HepG2 (cell line): ENCODE measurements around the gene ULK4. TPM values are rescaled to one million over a fixed set of nuclear protein-coding genes. Genes with fewer than 3 reads are reported as not detected.

ENCODE experiments used
- ATAC-seq: fragments of 200-7000 bp; cut with Tn5 transposase; 3 replicates; pipeline ENCODE4 v1.9.1; 2020; ENCODE audit warnings: mild to moderate bottlenecking, moderate library complexity
- BruUV-seq: library from RNA; stranded (reverse); fragments of 400-500 nt; replicated peaks from 2 replicates; lab custom pipeline; 2021; lab: Mats Ljungman, UMichigan
- CTCF ChIA-PET: fragments of 300-600 bp; formaldehyde crosslinking; extraction: SDS; loops from one replicate; lab custom pipeline; 2021; ENCODE audit warnings: low total read pairs, inconsistent platforms, low intra/inter-chr PET ratio; lab: Yijun Ruan, JAX
- POLR2A ChIA-PET: fragments of 350-600 bp; sonication (Branson Sonifier 250); formaldehyde crosslinking; loops from one replicate; lab custom pipeline; 2020; ENCODE audit warnings: antibody characterized with exemption, inconsistent platforms; lab: Yijun Ruan, JAX
- DNase-seq: peaks from one replicate; pipeline ENCODE4 v3.0.0-alpha.2; 2015; ENCODE audit warnings: low spot score
- FAIRE-seq: peaks from 3 replicates; lab custom pipeline; 2011; peaks lifted over from hg19 to GRCh38; lab: Jason Lieb, UNC
- H2AFZ ChIP-seq: one replicate; pipeline ENCODE4 v1.6.1; 2011; ENCODE audit warnings: low read length, inconsistent platforms
- H3K27ac ChIP-seq: fragments of 300-600 bp; 3 replicates; pipeline ENCODE4 v1.8.0; 2011; ENCODE audit warnings: mixed run types, mild to moderate bottlenecking, mixed read lengths, low read length, inconsistent platforms; ENCODE audit not compliant: insufficient read depth; ENCODE audit errors: extremely low read length
- H3K27me3 ChIP-seq, 2 experiments: fragments of 200-600 bp in 1 of 2; 2 replicates in 1 of 2; 3 replicates in 1 of 2; pipeline versions ENCODE4 v1.6.0 to v1.8.0; 2011; ENCODE audit warnings: low read length in 2 of 2, mild to moderate bottlenecking in 2 of 2, moderate library complexity in 2 of 2, inconsistent platforms in 1 of 2; ENCODE audit not compliant: insufficient read depth in 2 of 2, control insufficient read depth in 1 of 2
- H3K36me3 ChIP-seq, 2 experiments: fragments of 200-600 bp in 1 of 2; replicated peaks in 1 of 2; 2 replicates in 1 of 2; 3 replicates in 1 of 2; pipeline versions ENCODE4 v1.5.1 to v1.8.0; 2011; ENCODE audit warnings: low read length in 2 of 2, inconsistent platforms in 1 of 2; ENCODE audit not compliant: insufficient read depth in 2 of 2, control insufficient read depth in 1 of 2
- H3K4me1 ChIP-seq: 2 replicates; pipeline ENCODE4 v1.5.1; 2012; ENCODE audit warnings: low read length, inconsistent platforms; ENCODE audit not compliant: insufficient read depth
- H3K4me2 ChIP-seq: 2 replicates; pipeline ENCODE4 v1.6.0; 2011; ENCODE audit warnings: low read depth, low read length, inconsistent platforms
- H3K4me3 ChIP-seq, 3 experiments: fragments of 200-600 bp in 1 of 3; sonication (generic), shearing (Covaris generic) in 1 of 3; replicated peaks in 1 of 3; 2 replicates each; pipeline ENCODE4 v1.5.1; 2011 to 2016; ENCODE audit warnings: low read length in 3 of 3, inconsistent platforms in 2 of 3, low read depth in 2 of 3, mild to moderate bottlenecking in 2 of 3, control low read depth in 1 of 3, mixed read lengths in 1 of 3; ENCODE audit not compliant: insufficient read depth in 1 of 3
- H3K79me2 ChIP-seq: one replicate; pipeline ENCODE4 v1.6.1; 2011; ENCODE audit warnings: low read length, inconsistent platforms; ENCODE audit not compliant: insufficient read depth
- H3K9ac ChIP-seq: 2 replicates; pipeline ENCODE4 v1.6.0; 2011; ENCODE audit warnings: mild to moderate bottlenecking, low read depth, low read length, inconsistent platforms; ENCODE audit not compliant: insufficient read depth
- H3K9me3 ChIP-seq: 2 replicates; pipeline ENCODE4 v1.5.1; 2012; ENCODE audit warnings: mild to moderate bottlenecking, low read length
- H4K20me1 ChIP-seq: 2 replicates; pipeline ENCODE4 v1.6.0; 2011; ENCODE audit warnings: inconsistent platforms, mild to moderate bottlenecking, low read length, moderate library complexity; ENCODE audit not compliant: insufficient read depth
- ETV6 ChIP-seq: sonication (generic); formaldehyde crosslinking; conservative IDR thresholded peaks from 2 replicates; pipeline ENCODE4 v1.4.0; 2020; ENCODE audit warnings: missing genetic modification reagents
- NRL ChIP-seq: sonication (generic); formaldehyde crosslinking; IDR thresholded peaks from 2 replicates; pipeline ENCODE4 v1.5.0; 2020; ENCODE audit warnings: missing genetic modification reagents, mild to moderate bottlenecking, moderate library complexity, borderline replicate concordance
- ZNF333 ChIP-seq: sonication (generic); formaldehyde crosslinking; IDR thresholded peaks from 2 replicates; pipeline ENCODE4 v1.4.0; 2020; ENCODE audit warnings: mild to moderate bottlenecking, missing genetic modification reagents, borderline replicate concordance
- ZNF850 ChIP-seq: sonication (generic); formaldehyde crosslinking; conservative IDR thresholded peaks from 2 replicates; pipeline ENCODE4 v1.9.0; 2021; ENCODE audit warnings: mild to moderate bottlenecking, missing genetic modification reagents
- in situ Hi-C: cut with HindIII; loops from 2 replicates; pipeline ENCODE4 v1.10.0; 2017; ENCODE audit warnings: low pct_unique_long_range_greater_than_20kb; ENCODE audit not compliant: extremely low pct_ligation_motif_present
- intact Hi-C: fragments of 100-400 bp; cut with micrococcal nuclease; formaldehyde crosslinking; loops from one replicate; pipeline ENCODE4 v1.10.0; 2022; ENCODE audit not compliant: unreplicated experiment
- polyA plus RNA-seq, 8 experiments: library from polyadenylated mRNA; depleted of rRNA in 3 of 8; stranded (reverse) in 7 of 8; unstranded in 1 of 8; fragments of >200 nt; fragmentation: Illumina TruSeq in 4 of 8; extraction: Trizol in 4 of 8; gene quantifications; 2 replicates each; pipeline versions ENCODE4 v1.2.1 to v1.2.3, GENCODE V29; 2011 to 2016; ENCODE audit warnings: low read depth in 4 of 8, missing spikeins in 1 of 8, mixed read lengths in 1 of 8; ENCODE audit not compliant: insufficient read depth in 1 of 8
- total RNA-seq, 5 experiments: library from RNA; depleted of rRNA; stranded (reverse); fragments of >200 nt; fragmentation: Illumina TruSeq; extraction: Trizol; gene quantifications; 2 replicates each; pipeline ENCODE4 v1.2.3, GENCODE V29; 2016; ENCODE audit warnings: low read depth in 1 of 5
- TF ChIP-seq, protein P1 (sequence below): sonication (generic); formaldehyde crosslinking; IDR thresholded peaks from 2 replicates; pipeline ENCODE4 v1.8.1; 2022; ENCODE audit warnings: low read depth, mild to moderate bottlenecking, missing genetic modification reagents

Gene ULK4
- total and polyA plus RNA-seq, 2 of the 13 experiments (the other 11 are each of a cell fraction or from before 2014, with no cell fraction given): 6.7 to 11.8 TPM

DNA sequence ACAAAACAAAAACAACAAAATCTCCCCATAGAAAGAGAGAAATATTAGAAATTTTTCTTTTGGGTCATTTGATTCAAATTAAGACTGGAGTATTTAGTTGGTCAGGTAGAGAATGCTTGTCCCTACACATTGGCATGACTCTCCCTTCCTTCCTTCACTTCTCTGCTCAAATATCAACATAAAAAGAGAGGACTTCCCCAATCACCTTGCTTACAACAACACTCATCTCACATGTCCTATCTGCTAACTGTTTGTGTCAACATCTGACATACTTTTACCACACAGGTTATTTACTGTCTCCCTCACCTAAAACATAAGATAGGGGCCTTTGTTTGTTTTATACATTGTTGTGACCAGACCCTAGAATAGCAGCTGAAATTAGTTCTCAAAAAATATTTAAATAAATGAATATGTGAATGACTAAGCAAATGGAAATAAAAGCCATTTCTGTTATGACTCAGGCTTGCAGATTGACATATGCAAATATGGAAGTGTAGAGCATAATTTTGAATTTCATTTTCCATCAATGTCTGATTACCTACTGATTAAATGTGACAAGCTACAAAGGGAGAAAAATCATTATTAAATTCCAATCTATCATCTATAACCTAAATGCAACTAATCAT lies 457.8 kb downstream of the ULK4 start (continued):
- TF ChIP-seq, protein P1, sequence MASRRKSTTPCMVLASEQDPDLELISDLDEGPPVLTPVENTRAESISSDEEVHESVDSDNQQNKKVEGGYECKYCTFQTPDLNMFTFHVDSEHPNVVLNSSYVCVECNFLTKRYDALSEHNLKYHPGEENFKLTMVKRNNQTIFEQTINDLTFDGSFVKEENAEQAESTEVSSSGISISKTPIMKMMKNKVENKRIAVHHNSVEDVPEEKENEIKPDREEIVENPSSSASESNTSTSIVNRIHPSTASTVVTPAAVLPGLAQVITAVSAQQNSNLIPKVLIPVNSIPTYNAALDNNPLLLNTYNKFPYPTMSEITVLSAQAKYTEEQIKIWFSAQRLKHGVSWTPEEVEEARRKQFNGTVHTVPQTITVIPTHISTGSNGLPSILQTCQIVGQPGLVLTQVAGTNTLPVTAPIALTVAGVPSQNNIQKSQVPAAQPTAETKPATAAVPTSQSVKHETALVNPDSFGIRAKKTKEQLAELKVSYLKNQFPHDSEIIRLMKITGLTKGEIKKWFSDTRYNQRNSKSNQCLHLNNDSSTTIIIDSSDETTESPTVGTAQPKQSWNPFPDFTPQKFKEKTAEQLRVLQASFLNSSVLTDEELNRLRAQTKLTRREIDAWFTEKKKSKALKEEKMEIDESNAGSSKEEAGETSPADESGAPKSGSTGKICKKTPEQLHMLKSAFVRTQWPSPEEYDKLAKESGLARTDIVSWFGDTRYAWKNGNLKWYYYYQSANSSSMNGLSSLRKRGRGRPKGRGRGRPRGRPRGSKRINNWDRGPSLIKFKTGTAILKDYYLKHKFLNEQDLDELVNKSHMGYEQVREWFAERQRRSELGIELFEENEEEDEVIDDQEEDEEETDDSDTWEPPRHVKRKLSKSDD: no peak
- no peak for TF ChIP-seq ZNF850
- no peak for TF ChIP-seq ETV6
- TF ChIP-seq, all 625 proteins: peak for 0

DNA sequence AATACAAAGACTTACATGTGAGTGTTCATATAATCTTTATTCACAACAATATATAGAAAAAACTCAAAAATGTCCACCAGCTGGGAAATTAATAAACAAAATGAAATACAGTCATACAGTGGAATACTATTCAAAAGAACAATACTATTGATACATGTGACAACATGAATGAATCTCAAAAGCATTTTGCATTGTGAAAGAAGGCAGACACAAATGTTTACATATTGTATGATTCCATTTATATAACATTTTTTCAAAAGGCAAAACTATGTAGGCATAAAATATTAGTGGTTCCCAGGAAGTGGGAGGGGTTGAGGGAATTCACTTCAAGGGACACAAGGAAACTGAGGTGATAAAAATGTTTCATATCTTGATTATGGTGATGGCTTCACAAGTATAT lies 459.4 kb downstream of the ULK4 start:
- no TSS peak for BruUV-seq
- no peak overlapping the region for H3K9ac ChIP-seq
- no peaks in the 10 kb centered on the region for H3K4me1 ChIP-seq
- in situ Hi-C loops: no loop called here
- no peaks in the 10 kb centered on the region for H4K20me1 ChIP-seq
- H2AFZ ChIP-seq: no peak overlapping the region
- H3K9me3 ChIP-seq: no peaks in the 10 kb centered on the region
- TF ChIP-seq NRL (no peak), ZNF333 (CRISPR knock-in tag) (no peak)
- TF ChIP-seq, all 625 proteins: peak for 0
- CTCF ChIA-PET: no interaction called here
- no peak overlapping the region for H3K4me3 ChIP-seq
- H3K27me3 ChIP-seq: no peaks in the 10 kb centered on the region
- H3K27ac ChIP-seq: no peak overlapping the region
- no peaks in the 10 kb centered on the region for H3K79me2 ChIP-seq
- ATAC-seq (no peak), FAIRE-seq (no peak), DNase-seq (no peak)
- POLR2A ChIA-PET: no interaction called here
- intact Hi-C loops: no loop called here
- no peaks in the 10 kb centered on the region for H3K36me3 ChIP-seq
- H3K4me2 ChIP-seq: no peak overlapping the region
